GM12891 (cell line): ENCODE measurements around the gene MOB3C.

ENCODE experiments used
- DNase-seq: peaks from one replicate; pipeline ENCODE4 v3.0.0; 2011; ENCODE audit warnings: low spot score; ENCODE audit not compliant: insufficient read length
- FAIRE-seq: peaks from 2 replicates; lab custom pipeline; 2011; peaks lifted over from hg19 to GRCh38; lab: Jason Lieb, UNC
- PAX5 ChIP-seq: IDR thresholded peaks from 2 replicates; pipeline ENCODE4 v1.6.1; 2011; ENCODE audit warnings: low read length, moderate library complexity, mild to moderate bottlenecking; ENCODE audit not compliant: insufficient read depth, severe bottlenecking
- POLR2A ChIP-seq: IDR thresholded peaks from 2 replicates; pipeline ENCODE4 v1.6.1; 2011; ENCODE audit warnings: low read depth, low read length, control low read depth
- POLR2AphosphoS5 ChIP-seq: IDR thresholded peaks from 2 replicates; pipeline ENCODE4 v1.6.1; 2011; ENCODE audit warnings: low read depth, low read length, control low read depth
- POU2F2 ChIP-seq: IDR thresholded peaks from 2 replicates; pipeline ENCODE4 v1.6.1; 2011; ENCODE audit warnings: low read depth, mild to moderate bottlenecking, control low read depth, low read length, moderate library complexity
- SPI1 ChIP-seq: IDR thresholded peaks from 2 replicates; pipeline ENCODE4 v1.6.1; 2011; ENCODE audit warnings: low read depth, low read length, control low read depth
- TAF1 ChIP-seq: IDR thresholded peaks from 2 replicates; pipeline ENCODE4 v1.6.1; 2011; ENCODE audit warnings: low read depth, low read length, control low read depth

The MOB3C gene

DNA sequence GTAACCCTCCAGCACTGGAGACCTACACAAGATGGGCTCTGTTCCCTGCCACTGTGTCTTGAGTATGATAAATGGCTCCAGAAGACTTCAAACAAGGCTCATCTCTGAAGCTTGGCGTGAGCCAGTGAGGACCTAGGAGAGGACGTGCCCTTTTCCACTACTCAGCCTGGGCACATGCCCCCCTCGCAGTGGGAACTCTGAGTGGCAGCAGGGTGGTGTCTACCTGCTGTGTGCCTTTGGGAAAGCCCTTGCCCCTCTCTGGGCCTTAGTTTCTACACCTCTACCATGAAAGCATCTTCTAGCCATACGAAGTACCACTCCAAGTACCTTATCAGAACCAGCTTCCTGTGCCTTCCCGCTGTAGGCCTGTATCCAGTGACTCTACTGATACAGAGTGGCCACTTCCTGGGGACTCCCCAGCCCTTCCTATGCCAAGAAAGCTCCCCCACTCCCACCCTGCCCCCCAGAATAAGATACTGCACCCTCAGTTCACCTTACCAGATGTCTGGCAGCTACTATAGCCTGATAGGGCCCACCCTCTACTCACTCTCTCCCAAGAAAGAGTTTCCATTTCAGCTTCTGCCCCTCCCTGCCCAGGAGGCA is 3.1 kb upstream of the MOB3C start:
- DNase-seq (no peak), FAIRE-seq (no peak)
- TF ChIP-seq PAX5 (no peak), POLR2AphosphoS5 (no peak), SPI1 (no peak), POLR2A (no peak), TAF1 (no peak), POU2F2 (no peak)

DNA sequence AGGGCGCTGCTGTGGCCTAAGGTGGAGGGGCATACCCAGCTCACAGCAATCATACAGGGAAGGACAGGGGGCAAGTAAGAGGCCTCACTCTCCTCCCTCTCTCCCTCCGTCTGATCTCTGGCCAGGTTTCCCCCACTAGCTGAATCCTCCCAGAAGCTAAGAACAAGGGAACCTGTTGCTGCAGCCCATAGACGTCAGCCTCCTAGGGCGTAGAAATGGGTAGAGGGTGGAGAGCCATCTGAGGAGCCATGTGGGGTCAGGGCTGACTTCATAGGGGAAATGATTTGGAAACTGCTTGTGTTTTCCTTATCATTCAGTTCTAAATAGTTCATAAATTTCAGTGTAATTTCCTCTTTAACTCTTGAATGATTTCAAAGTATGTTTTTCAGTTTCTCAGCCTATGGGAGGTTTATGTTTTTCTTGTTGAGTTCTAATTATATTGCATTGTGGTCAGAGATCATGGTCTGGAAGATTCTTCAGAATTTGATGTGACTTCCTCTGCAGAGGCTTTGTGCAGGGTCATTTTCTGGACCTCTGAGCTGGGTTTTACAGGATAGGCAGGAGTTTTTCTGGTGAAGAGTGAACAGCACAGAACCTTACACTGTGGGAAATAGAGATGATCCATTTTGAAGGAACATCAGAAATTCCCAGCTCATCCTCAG is 2.3 kb upstream of the MOB3C start:
- FAIRE-seq (no peak), DNase-seq (no peak)

DNA sequence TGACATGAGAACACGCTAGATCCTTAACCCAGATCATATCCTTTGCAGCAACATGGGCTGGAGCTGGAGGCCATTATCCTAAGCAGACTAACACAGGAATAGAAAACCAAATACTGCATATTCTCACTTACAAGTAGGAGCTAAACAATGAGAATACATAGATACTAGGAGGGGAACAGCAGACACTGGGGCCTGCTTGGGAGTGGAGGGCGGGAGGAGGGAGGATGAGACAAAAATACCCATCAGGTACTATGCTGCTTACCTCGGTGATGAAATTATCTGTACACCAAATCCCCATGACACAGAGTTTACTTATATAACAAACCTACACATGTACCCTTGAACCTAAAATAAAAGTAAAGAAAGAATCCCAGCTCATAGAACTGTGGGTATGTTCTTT is 1.2 kb upstream of the MOB3C start:
- FAIRE-seq = no peak
- no peak for TF ChIP-seq TAF1
- TF ChIP-seq POLR2A = no peak
- no peak for TF ChIP-seq SPI1
- no peak for TF ChIP-seq POU2F2
- TF ChIP-seq POLR2AphosphoS5 = no peak
- TF ChIP-seq PAX5 = no peak

More for the DNA sequence above, 2.3 kb upstream of the MOB3C start:
- TF ChIP-seq POLR2AphosphoS5 (no peak), SPI1 (0 out of 2 replicates have a peak, but pooled peaks have one; percentile 32)

DNA sequence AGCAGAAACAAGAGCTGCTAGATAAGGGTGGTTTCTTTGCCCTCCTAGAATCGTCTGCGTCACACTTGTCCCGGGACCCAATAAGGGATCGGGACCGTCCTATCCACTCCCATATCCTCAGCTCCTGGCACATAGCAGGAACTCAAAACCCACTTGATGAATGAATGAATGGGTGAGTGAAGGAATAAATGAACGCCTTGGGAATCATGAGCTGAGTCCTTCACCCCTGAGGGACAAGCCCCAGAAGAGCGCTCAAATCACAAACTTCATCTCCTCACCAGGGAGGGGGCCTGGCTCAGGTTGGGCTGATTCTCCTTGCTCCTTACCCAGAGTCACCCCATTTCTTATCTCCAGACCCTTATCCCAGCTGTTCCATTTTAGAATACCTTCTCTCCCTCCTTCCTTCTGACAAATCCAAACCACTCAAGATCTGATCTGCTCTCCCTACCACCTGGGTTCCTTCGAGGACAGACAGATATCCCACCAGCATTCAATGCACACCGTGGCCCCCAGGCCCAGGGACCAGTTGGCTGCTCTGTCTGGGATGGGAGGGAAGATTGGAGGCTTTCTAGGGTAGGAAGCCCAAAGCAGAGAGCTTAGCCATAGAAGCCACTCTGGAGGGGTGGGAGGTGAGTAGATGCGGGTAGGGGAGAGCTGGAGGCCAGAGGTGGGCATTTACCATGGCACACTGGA is 643 bp upstream of the MOB3C start:
- FAIRE-seq (no peak), DNase-seq (no peak)
- TF ChIP-seq TAF1 (no peak), POU2F2 (no peak), POLR2AphosphoS5 (no peak)

More for the DNA sequence above, 1.2 kb upstream of the MOB3C start:
- no peak for DNase-seq

DNA sequence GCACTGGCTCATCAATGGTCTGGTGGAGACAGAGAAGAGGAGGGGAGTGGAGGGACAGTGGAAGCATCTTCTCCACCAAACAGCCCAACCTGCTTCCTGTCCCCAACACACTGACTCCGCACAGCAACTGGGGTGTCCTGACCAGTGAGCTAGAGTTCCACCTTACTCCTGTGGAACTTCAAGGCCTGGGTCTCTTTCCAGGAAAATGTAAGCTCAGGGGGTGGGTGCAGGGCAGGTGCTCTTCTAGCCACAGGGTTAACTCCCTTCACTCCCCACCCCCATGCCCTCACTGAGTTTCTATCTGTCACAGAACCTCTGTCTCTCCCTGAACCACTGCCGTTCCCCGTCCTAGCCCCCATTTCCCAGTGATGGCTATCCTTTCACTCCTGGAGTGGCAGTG is 876 bp downstream of the MOB3C start:
- FAIRE-seq (no peak), DNase-seq (no peak)
- no peak for TF ChIP-seq POU2F2
- TF ChIP-seq TAF1 = no peak
- no peak for TF ChIP-seq PAX5
- no peak for TF ChIP-seq SPI1
- no peak for TF ChIP-seq POLR2A

DNA sequence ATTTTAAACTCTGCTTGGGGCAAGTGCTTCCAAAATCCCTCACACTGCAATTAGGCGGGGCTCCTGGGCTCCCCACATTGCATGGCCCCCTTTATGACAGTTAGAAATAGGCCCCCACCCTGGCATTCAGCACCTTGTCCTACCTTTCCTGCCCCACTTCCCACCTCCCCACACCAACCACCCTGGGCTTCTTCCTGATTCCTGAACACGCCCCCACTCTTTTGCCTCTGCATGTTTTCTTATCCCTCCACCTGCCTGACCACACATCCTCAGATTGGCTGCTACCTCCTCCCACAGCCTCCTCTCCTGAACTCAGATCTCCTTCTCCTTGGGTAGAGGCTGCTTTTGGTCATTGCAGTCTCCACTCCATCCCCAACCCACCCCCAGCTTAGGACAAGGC is 1.5 kb downstream of the MOB3C start:
- FAIRE-seq (no peak), DNase-seq (no peak)
- TF ChIP-seq TAF1 (no peak), SPI1 (no peak), POLR2AphosphoS5 (no peak), POLR2A (no peak), POU2F2 (no peak), PAX5 (no peak)

DNA sequence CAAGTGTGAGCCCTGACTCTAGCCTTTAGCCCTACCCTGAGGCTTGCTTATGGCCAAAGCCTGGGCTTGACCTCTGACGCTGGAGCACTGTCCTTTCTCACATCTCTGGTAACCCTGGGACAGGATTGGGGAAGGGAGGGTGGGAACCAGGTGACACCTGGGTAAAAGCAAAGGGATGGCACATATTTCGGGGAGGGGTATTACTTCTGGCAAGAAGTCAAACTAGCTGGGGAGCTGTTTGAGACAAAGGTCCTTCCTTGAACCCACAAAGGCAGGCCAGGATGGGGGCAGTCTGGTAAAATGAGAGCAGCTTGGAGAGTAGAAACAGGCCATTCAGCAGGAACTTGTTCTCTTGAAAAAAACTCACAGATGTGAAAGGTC is 2.0 kb downstream of the MOB3C start:
- no peak for TF ChIP-seq TAF1
- TF ChIP-seq POLR2A = no peak
- TF ChIP-seq POLR2AphosphoS5 = no peak
- no peak for TF ChIP-seq PAX5
- no peak for TF ChIP-seq POU2F2
- no peak for TF ChIP-seq SPI1
- DNase-seq (no peak), FAIRE-seq (no peak)

DNA sequence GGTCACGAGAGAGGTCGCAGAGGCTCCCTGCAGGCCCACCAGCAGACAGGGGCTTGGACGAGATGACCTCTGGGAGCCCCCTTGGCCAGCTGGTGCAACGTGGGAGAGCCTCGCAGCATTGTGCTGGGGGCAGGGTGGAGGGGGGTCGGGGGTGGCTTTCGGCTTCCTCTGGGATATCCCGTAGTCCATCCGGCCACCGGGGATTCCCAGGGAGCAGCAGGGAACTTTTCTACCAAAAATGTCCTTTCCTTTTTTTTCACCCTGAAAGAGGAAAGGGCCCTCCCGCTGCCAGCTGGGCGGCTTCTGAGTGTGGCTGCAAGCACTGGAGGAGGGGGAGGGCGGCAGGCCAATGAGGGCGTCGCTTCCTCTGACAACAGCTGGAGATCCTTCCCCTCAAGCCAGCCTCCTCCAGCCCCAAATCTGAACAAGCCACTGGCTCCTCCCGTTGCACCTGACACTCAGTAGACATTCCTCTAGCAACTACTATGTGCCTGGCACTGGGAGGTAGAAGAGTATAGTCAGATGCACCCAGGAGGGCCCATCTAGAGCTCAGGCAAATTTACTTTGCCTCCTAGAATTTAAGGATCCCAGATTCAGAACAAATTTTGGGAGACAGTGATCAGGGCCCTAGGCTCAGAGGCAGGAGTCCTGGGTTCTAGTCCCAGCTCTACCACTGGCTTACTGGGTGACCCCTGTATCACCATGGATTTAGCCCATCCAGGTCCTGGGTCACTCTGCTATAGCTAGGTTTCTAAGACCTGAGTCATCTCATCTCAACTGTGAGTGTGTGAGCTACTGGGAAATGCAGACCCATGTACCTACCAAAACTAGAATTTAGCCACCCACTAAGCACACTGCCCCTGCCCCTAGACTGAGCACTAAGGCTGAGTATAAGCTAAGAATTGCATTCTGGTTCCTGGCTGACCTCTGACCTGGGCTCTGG is 2.7 kb downstream of the MOB3C start:
- peak; percentile 81 for FAIRE-seq
- no peak for TF ChIP-seq SPI1
- TF ChIP-seq POLR2A = no peak
- no peak for TF ChIP-seq POU2F2
- TF ChIP-seq PAX5 = no peak
- TF ChIP-seq TAF1 = no peak
- no peak for TF ChIP-seq POLR2AphosphoS5
- DNase-seq = peak; percentile 61

DNA sequence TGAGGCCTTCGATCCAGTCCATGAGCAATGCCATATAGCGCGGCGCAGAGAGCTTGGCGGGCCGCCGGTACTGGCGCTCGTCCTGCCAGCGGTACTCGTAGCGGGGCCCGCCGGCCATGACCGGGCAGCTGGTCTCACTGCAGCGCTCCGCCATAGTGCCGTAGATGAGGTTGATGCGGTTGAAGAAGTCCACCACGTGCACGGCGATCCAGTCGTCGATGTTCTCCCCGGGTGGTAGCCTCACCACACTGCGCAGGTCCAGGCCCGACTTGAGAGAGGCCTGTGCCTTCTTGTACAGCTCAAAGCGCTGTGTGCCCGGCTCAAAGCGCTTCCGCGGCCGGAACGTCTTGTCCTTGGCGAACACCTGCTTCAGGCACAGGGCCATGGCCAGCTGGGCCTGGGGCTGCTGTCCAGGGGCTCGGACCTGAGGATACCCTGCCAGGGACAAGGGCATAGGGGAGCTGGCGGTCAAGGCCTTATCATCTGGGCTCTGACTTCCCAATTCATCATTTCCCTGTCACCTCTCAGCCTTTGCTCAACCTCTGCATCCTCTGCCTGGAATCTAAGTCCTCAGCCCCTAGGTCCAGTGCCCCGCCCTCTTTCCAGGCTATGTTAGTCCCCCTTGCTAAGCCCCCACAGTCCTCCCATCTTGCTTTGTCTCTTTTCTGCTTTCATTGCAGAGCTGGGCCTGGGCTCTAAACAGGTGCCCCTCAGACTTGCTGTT is 3.5 kb downstream of the MOB3C start:
- FAIRE-seq = no peak
- DNase-seq = no peak
- TF ChIP-seq SPI1 (no peak), POU2F2 (0 out of 2 replicates have a peak, but pooled peaks have one; percentile 19)

DNA sequence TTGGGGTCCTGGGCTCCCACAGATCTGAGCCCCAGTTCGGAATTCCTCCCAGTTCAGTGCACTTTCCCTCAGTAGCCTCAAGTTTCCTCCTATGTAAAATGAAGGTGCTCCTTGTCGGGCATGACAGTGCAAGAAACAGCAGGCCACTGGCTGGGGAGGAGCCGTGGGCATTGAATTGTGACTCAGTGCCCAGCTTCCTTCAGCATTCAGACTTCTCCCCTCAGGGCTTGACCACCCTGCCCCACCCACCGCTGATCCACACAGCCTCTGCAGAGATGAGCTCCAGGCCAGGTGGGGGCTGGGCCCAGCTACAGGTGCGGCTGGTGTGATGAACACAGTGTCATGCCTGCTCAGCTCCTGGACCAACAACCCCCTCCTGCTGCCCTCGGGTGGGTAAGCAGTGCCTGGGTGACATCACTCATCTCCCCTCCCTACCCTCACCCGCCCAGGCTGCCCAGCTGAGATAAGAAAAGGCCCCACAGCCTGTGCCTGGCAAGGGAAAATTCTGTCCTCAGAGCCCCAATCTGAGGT is 4.9 kb downstream of the MOB3C start:
- DNase-seq = no peak
- FAIRE-seq = no peak

More for the DNA sequence above, 4.9 kb downstream of the MOB3C start:
- TF ChIP-seq PAX5 = no peak
- TF ChIP-seq SPI1 = no peak
- TF ChIP-seq POLR2AphosphoS5 = no peak
- TF ChIP-seq POU2F2 = no peak
- no peak for TF ChIP-seq POLR2A
- no peak for TF ChIP-seq TAF1
